ENCODE data around the gene FGD6. TPM values are rescaled to one million over a fixed set of nuclear protein-coding genes. Genes with fewer than 3 reads are reported as not detected.

FGD6 gene
- total and polyA plus RNA-seq, 2 of the 4 experiments (the other 2 are of a cell fraction), result 2.6 to 9.5 TPM

DNA sequence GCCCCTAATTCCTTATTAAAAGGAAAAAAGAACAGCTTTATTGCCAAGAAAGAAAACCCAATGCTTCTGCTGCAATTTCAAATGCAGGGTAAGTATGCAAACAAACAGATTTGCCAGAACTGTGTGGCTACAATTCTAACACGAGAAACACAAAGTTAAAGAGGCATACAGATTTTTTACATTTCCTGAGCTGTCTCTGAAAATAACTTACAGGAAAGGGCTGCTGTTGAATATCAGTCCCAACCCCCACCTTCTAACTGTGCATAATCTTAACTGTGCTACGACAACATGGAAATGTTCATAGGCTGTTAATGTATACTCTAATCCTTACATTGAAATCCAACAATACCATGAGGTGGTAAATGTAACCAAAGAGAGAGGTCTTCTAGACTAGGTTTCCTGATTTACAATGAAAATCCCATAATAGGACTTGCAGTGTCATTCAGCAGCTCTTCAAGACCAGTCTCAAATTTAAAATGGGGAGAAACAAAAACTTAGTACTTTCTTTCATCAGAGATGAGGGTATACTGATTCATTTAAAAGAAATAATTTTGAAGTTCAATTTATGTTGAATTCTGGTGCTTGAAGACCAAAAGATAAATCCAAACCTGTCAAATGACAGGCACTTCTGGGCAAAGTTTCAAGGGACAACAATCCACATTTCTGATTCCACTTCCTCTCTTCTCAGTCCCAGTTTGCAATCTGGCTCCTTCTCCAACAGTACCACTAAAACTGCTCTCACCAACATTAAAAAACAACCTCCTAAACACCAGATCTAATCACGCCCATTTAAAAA, 14.4 kb downstream of the FGD6 start:
- Histone ChIP-seq H2AK9ac (replicated peaks; ENCODE audit: low read depth, low read length, poor library complexity) (no peak overlapping the region), H2BK15ac (ENCODE audit: low read depth, low read length) (peak overlapping the region; percentile 9; the same call in 2 of the 3 replicates), H3K9ac (ENCODE audit: low read depth, low read length) (no peak overlapping the region), H2AK5ac (ENCODE audit: low read depth, low read length) (no peak overlapping the region), H3K14ac (replicated peaks; ENCODE audit: low read depth, low read length) (peak overlapping the region; percentile 12), H4K5ac (ENCODE audit: low read depth, low read length) (peak overlapping the region; percentile 71; the same call in 1 of the 2 replicates), H2BK20ac (ENCODE audit: low read depth, low read length) (peak overlapping the region; percentile 35; the same call in 1 of the 2 replicates), H3K36me3 (ENCODE audit: control insufficient read depth, insufficient read depth, low read length) (no peaks in the 10 kb centered on the region), H3K27me3 (ENCODE audit: control insufficient read depth, insufficient read depth, low read length) (no peaks in the 10 kb centered on the region), H2AFZ (replicated peaks; ENCODE audit: low read length, poor library complexity) (no peak overlapping the region), H3K4me2 (ENCODE audit: low read depth, low read length) (peak overlapping the region; percentile 31; the same call in 1 of the 2 replicates), H3K56ac (ENCODE audit: extremely low read depth, insufficient read depth, low read length) (no peak overlapping the region), H3K18ac (ENCODE audit: low read depth, low read length) (peak overlapping the region; percentile 77; the same call in 1 of the 2 replicates), H3K23ac (ENCODE audit: low read depth, low read length) (peak overlapping the region; percentile 47; the same call in 1 of the 2 replicates), H4K8ac (ENCODE audit: low read depth in 2 of 2, low read length in 2 of 2) (peak overlapping the region in 1 of 2 experiments; percentile 38; a peak in 2 of 4 replicates), H3K9me1 (ENCODE audit: insufficient read depth, low read length) (peaks cover 11% of the 10 kb centered on the region), H3K4me3 (ENCODE audit: insufficient read depth, low read depth, low read length) (no peak overlapping the region), H3K4me1 (ENCODE audit: control insufficient read depth, insufficient read depth, low read length) (peaks cover 24% of the 10 kb centered on the region), H3K4ac (ENCODE audit: low read depth, low read length) (peak overlapping the region; percentile 38; the same call in 1 of the 2 replicates), H4K91ac (ENCODE audit: insufficient read depth, low read depth, low read length) (no peak overlapping the region), H4K20me1 (ENCODE audit: insufficient read depth, low read length) (no peaks in the 10 kb centered on the region), H2BK5ac (ENCODE audit: low read depth, low read length, poor library complexity, severe bottlenecking) (peak overlapping the region; percentile 97), H3K79me1 (ENCODE audit: low read depth in 1 of 2, low read length in 2 of 2) (peaks cover 19 to 49% of the 10 kb centered on the region in 2 experiments), H3K27ac (ENCODE audit: insufficient read depth, low read length) (no peak overlapping the region), H2BK120ac (ENCODE audit: low read depth, low read length) (peak overlapping the region; percentile 21; the same call in 1 of the 2 replicates), H3K9me3 (ENCODE audit: control insufficient read depth, insufficient read depth, low read length) (no peaks in the 10 kb centered on the region)
- in situ Hi-C loops (cut with MboI; ENCODE audit: low sequenced_read_pairs), result no loop called here
- ChIA-PET POLR2A (ENCODE audit: unreplicated experiment) (no interaction called here), CTCF (no interaction called here)
- ATAC-seq (ENCODE audit: low read depth) (no peak), DNase-seq (no peak)
- dilution Hi-C loops (cut with HindIII; ENCODE audit: low sequenced_read_pairs, unreplicated experiment), result no loop called here
- TF ChIP-seq MAFK (IDR thresholded peaks at IDR 0.05; ENCODE audit: low read depth, low read length) (no peak), NFE2L2 (IDR thresholded peaks at IDR 0.05; ENCODE audit: low read depth, low read length) (no peak), RCOR1 (IDR thresholded peaks at IDR 0.05; ENCODE audit: insufficient replicate concordance, low read length) (no peak), POLR2A (IDR thresholded peaks at IDR 0.05; ENCODE audit: low read depth, low read length) (no peak), CHD1 (IDR thresholded peaks at IDR 0.05; ENCODE audit: low read depth, low read length) (no peak), CEBPB (IDR thresholded peaks at IDR 0.05; ENCODE audit: low read depth, low read length) (no peak), MXI1 (IDR thresholded peaks at IDR 0.05; ENCODE audit: borderline replicate concordance, low read depth, low read length) (no peak), SMC3 (IDR thresholded peaks at IDR 0.05; ENCODE audit: low read depth, low read length) (no peak), FOS (IDR thresholded peaks at IDR 0.05; ENCODE audit: low read depth, low read length) (no peak)
- TF ChIP-seq, protein P1, sequence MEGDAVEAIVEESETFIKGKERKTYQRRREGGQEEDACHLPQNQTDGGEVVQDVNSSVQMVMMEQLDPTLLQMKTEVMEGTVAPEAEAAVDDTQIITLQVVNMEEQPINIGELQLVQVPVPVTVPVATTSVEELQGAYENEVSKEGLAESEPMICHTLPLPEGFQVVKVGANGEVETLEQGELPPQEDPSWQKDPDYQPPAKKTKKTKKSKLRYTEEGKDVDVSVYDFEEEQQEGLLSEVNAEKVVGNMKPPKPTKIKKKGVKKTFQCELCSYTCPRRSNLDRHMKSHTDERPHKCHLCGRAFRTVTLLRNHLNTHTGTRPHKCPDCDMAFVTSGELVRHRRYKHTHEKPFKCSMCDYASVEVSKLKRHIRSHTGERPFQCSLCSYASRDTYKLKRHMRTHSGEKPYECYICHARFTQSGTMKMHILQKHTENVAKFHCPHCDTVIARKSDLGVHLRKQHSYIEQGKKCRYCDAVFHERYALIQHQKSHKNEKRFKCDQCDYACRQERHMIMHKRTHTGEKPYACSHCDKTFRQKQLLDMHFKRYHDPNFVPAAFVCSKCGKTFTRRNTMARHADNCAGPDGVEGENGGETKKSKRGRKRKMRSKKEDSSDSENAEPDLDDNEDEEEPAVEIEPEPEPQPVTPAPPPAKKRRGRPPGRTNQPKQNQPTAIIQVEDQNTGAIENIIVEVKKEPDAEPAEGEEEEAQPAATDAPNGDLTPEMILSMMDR (conservative IDR thresholded peaks at IDR 0.05; ENCODE audit: low read depth, low read length), result no peak
- intact Hi-C loops (cut with micrococcal nuclease), result no loop called here
- 33% methylated on average over 1 of the region's 3 CpGs; no CpG with 5 or more reads in 1 of the 2 experiments for WGBS, 2 experiments (ENCODE audit: extremely low coverage in 2 of 2, insufficient read length in 1 of 2)
- BruUV-seq (replicated peaks), result no TSS peak

All from IMR-90 (cell line).